Medulla oblongata (tissue), 1 donor: ENCODE data around the gene ACTN3.
"Not testable (repeated sequence)": the region's sequence is repeated elsewhere in the genome, so short reads cannot be mapped to it uniquely, and the experiment has no call there.

Experiments
- DNase-seq: peaks from one replicate; pipeline ENCODE4 v3.0.0-alpha.2; 2015; ENCODE audit errors: extremely low spot score

Gene ACTN3

DNA sequence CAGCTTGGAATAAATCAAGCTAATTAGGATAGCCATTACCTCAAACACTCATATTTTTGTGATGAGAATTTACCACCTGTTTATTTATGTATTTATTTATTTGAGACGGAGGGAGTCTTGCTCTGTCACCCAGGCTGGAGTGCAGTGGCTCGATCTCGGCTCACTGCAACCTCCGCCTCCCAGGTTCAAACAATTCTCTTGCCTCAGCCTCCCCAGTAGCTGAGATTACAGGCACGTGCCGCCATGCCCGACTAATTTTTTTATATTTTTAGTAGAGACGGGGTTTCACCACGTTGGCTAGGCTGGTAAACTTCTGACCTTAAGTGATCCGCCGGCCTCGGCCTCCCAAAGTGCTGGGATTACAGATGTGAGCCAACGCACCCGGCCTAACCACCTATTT lies 1.8 kb upstream of the ACTN3 start:
- DNase-seq, result not testable (repeated sequence)

DNA sequence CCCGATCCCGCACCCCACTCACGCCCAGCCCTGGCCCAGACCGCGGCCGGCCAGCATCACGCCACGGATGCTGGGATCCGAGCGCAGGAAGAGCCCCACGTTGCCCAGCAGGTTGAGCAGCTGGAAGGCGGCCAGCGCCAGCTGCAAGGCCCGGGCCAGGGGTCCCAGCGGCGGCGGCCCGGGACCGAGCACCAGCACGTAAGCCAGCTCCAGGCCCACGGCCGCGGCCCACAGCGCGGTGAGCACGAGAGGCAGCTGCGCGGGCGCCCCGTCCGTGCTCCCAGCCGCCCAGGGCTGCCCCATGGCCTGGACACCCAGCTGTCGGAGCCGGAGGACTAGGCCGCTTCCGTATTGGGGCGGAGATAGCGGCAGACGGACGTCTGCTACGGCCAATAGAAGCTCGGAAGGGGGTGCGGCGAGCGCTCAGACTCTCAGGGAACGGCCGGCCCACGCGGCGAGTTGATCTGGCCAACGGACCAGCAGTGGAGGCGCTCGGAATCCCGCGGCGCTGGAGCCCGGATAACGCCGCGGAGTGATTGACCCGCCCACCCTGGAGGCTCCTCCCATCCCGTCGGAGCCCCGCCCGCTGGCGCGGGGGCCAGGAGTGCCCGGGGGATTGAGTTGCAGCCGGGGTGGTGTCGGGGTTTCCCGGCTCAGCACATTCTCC lies 869 bp upstream of the ACTN3 start, which contains the start of gene ZDHHC24:
Gene ZDHHC24 (minus strand): TSS at position 348 of the 667 bp plus-strand sequence. CDS start 45 bp downstream, at position 303.
- peak; percentile 98 for DNase-seq

- no peak for DNase-seq
These were observed 411 bp downstream of the ACTN3 start for GRCh38 chr11:66546966-66547661.

DNA sequence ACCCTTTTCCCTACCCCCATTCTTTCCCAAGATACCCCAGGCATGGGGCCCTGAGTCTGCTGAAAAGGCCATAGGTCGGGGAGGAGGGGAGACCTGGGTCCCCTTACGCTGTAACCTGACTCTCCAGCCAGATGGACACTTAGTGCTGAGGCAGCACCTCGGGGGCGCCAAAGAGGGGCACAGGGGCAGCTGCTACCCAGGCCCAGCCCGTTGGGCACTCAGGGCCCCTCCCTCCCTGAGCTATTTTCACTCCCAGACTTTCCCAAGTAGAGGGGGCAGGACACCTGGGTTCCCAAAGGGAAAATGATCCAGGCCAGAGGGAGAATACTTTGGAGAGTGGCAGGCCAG lies 933 bp downstream of the ACTN3 start:
- no peak for DNase-seq

GRCh38 chr11:66548041-66548440 lies 1.3 kb downstream of the ACTN3 start:
- no peak for DNase-seq

DNA sequence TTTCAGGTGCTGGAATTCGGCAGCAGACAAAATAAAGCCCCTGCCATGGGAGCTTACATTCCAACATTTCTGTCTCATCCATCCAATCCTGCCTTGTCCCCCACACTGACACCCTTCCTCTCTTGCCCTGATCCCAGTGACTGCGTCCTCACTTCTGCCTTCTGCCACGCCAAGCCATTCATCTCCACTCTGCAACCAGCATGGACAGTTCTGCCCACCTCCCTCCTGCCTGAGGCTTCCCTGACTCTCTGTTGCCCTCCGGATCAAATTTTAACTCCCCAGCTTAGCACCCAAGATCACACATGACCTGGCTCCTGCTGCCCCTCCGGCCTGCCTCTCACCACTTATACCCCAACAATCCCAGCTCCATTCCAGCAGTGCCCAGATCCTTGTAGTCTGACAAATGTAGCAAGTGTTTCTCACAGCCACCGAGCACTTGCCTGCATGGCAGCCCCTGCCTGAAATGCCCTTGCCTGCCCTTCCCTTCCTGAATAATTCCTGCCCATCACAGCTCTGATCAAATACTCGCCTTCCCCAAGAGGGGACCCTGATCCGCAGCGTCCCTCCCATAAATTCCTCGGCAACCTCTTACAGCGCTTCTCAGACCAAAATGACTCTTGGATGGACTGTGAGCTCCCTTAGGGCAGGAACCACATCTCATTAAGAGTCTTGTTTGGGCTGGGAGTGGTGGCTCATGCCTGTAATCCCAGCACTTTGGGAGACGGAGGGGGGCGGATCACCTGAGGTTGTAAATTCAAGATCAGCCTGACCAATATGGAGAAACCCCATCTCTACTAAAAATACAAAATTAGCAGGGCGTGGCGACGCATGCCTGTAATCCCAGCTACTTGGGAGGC lies 2.3 kb downstream of the ACTN3 start:
- DNase-seq, result no peak

DNA sequence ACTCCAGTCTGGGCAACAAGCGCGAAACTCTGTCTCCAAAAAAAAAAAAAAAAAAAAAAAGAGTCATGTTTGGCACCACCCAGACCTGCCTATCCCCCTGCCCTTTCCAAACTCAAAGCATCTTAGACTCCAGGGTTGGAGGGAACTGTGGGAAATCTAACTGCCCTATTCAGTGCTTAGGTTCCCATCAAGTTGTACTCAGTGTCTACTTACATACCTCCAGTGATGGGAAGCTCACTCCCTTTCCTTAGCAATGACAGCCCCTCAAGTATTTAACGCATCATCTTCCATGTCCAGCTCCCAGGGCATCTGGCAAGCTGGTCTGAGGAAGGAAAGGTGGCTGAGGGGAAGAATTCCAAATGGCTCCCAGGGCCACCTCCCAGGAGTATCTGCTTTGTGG lies 3.0 kb downstream of the ACTN3 start:
- no peak for DNase-seq

DNA sequence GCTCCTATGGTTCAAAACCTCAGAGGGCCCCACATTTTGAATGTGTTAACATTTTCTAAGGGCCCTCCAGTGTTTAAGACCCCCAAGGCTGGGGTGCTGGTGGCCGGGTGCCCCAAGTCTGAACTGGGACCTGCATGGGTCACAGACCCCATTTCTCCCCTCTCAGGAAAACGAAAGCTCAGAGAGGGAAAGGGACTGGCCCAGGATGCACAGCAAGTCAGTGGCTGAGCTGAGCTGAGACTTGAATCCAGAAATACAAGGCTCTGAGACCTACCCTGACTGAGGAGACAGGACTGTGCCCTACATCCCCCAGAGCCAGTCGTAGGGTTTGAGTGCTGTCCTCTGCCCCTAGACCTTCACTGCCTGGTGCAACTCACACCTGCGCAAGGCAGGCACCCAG lies 4.2 kb downstream of the ACTN3 start:
- DNase-seq, result no peak

DNA sequence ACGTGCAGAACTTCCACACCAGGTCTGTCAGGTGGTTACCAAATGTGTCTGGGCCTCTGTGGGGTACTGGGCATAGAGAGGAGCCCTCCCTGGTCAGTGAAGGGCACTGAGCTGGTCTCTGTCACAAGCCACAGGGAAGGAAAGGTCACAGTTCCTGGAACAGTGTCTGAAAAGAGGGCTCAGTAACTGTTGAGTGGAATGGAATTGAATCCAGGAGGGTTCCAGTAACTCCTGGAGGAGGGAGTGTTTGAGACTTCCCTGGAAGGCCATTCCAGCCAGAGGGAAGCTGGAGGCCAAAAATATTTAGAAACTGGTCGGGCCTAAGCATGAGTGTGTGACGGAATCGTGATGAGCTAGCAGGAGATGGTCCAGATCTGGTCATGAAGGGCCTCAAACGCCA lies 7.9 kb downstream of the ACTN3 start:
- DNase-seq, result no peak

GRCh38 chr11:66555416-66555815 lies 8.7 kb downstream of the ACTN3 start:
- DNase-seq, result no peak

- no peak for DNase-seq
These were observed 9.4 kb downstream of the ACTN3 start for GRCh38 chr11:66556086-66556485.

DNA sequence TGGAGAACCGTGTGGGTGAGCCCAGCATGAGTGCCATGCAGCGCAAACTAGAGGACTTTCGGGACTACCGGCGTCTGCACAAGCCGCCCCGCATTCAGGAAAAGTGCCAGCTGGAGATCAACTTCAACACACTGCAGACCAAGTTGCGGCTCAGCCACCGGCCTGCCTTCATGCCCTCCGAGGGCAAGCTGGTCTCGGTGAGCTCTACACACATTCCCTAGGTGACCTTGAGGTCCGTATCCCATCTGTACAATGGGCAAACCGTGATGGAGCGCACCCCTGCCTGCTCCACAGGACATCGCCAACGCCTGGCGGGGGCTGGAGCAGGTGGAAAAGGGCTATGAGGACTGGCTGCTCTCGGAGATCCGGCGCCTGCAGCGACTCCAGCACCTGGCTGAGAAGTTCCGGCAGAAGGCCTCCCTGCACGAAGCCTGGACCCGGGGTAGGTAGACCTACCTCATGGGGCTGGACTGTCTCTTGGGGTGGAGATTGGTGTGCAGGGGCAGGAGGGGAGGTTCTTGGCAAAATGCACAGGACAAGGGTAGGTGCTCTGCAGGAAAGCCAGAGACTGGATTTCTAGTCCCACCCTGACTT lies 11.1 kb downstream of the ACTN3 start:
- DNase-seq, result no peak

GRCh38 chr11:66559142-66559865 lies 12.6 kb downstream of the ACTN3 start:
- no peak for DNase-seq

GRCh38 chr11:66559866-66560676 lies 13.4 kb downstream of the ACTN3 start:
- no peak for DNase-seq

DNA sequence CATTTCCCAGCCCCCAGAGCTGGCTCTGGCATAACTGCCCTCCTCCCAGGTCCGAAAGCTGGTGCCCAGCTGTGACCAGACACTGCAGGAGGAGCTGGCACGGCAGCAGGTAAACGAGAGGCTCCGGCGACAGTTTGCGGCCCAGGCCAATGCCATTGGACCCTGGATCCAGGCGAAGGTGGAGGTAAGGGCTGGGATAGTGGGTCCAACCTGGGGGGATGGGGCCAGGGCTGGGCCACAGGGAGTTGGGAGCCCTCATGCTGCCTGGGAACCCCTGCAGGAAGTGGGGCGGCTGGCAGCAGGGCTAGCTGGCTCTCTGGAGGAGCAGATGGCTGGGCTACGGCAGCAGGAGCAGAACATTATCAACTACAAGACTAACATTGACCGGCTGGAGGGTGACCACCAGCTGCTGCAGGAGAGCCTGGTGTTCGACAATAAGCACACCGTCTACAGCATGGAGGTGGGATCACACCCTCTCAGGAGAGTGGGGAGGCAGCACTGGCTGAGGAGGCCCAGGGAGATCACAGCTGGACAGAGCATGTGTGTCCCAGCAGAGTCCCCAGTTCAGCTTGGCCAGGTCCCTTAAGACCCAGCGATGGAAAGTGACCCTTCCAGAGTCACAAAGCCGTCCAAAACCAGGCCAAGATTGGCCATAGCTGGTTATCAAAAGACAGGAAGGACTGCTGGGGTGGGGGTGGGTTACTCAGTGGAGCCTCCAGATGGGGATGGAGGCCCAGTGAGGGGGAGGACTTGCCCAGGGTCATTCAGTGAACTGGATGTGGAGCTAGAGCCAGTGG lies 14.7 kb downstream of the ACTN3 start:
- DNase-seq, result no peak

- no peak for DNase-seq
These were observed 15.2 kb downstream of the ACTN3 start for GRCh38 chr11:66561975-66562248.

DNA sequence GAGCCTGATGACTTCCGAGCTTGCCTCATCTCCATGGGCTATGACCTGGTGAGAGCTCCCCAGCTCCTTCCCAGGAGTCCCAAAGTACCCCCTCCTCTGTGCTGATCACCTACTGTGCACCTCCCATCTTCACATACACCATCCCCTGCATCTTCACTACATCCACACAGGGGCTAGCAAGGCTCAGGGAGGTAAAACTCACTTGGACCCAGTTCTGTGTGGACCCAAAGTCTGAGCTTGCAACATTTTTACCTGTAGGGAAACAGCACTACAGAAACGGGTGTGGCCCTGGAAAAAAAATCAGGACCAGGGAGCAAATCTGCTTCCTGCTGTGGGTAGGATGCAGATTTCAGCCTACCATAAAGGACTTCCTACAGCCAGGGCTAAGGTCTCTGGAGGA lies 15.6 kb downstream of the ACTN3 start:
- DNase-seq, result no peak

- no peak for DNase-seq
These were observed 16.3 kb downstream of the ACTN3 start for GRCh38 chr11:66562907-66563583.

GRCh38 chr11:66563832-66564231 lies 17.1 kb downstream of the ACTN3 start:
- no peak for DNase-seq

DNA sequence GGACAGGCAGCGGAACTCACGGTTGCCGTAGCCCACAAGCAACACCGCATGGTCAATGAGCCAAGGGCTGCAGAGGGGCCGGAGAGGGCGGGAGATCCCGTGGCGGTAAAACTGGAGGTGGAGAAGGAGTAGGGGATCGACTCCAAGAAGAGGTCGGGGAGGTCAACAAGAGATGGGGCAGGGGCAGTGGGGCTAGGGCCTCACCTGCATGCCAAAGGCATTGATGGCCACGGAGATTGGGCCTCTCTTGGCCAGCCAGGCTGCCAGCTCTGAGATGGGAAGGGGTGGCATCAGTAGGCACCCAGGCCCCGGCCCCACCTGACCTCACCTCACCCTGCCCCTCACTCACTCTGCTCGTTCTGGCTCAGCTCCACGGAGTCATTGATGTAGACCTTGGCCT lies 17.8 kb downstream of the ACTN3 start:
- no peak for DNase-seq
